Anterior cingulate cortex (tissue), 58 donors: Measurements from ENCODE around the gene MOK.
A peak's percentile ranks its signal among the peaks of the same experiment; 100 is the strongest.

Experiments
- DNase-seq, 58 donors: peaks; one replicate each; lab custom pipeline; 2025; lab: John Stamatoyannopoulos, UW

The MOK gene

DNA sequence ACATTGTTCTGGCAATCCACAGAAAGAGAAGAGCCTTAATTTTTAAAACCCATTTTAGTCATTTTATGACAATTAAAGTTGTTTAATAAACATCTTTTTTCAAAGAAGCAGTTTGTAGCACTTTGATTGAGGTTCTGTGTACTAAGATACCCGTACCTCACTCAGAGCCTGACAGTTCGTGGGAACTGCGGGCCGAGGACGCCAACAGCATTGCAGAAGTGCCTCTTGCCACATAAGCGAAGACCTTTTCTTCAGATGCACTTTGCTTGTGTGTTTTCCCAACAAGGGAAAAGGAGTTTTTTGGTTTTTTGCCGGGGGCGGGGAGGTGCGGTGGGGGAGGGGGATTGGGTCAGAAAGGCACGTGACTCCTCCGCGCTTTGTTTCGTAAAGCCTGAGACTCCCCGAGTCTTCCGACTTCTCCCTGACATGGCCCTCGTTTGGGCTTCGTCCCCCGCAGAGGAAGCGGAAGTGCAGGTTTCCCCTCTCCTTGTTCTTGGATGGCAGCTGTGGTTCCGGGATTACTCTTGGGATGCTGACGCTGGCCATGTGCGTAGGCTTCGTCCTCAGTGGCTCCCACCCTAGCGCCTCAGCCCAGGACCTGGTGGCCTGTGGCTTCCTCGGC is 94.4 kb downstream of the MOK start:
- no peak for DNase-seq

GRCh38 chr14:102209224-102209966 is 95.6 kb downstream of the MOK start:
- peak in 43 of 58 donors; percentile 17 to 82 (median 53) for DNase-seq

DNA sequence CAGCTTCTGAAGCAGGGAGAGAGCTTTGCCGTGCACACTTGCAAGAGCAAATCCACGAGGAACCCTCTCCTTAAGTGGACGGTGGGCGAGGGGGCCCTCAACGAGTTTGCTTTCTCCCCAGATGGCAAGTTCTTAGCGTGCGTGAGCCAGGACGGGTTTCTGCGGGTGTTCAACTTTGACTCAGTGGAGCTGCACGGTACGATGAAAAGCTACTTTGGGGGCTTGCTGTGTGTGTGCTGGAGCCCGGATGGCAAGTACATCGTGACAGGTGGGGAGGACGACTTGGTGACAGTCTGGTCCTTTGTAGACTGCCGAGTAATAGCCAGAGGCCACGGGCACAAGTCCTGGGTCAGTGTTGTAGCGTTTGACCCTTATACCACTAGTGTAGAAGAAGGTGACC is 96.2 kb downstream of the MOK start:
- no peak for DNase-seq

- DNase-seq = no peak
Measured at GRCh38 chr14:102207831-102208365, 97.1 kb downstream of the MOK start.

DNA sequence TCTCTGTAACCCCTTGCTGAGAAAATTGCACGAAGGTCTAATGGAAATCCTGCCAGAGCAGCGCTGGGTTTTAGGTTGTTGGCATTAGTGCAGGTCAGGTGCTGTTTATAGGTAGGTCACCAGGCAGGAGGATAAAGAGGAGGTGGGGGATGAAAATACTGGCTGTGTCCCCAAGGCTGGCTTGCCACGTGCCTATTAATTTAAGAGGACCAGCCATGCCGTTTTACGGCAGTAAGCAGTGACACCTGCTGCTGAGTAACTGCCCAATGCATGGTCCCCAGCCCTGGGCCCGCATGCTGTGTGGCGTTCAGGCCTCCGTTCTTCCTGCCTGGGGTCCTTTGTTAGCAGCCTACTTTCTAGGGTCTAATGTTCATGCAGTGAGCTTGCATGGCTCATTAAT is 98.0 kb downstream of the MOK start:
- no peak for DNase-seq

- no peak for DNase-seq
Measured at GRCh38 chr14:102205560-102205959, 99.4 kb downstream of the MOK start.

DNA sequence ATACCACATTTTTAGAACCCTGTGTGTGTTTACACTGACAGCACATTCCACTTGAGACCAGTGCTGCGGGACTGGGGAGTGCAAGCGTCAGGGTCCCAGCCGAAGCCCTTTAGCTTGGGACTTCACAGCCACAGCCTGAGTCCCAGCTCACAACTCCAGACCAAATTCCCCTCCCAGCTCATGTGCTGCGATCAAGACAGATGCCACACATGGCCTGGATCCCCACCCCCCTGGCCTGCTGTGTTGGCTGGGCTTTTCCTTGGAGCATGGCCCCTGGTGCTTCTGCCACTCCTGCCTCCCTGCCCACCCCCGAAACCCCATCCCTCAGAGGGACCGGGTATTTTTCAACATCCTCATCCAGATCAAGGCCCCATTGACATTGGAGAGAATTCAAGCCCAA is 101.6 kb downstream of the MOK start:
- peak in 7 of 58 donors; percentile 30 to 52 (median 50) for DNase-seq

GRCh38 chr14:102202944-102203343 is 102.0 kb downstream of the MOK start:
- DNase-seq = no peak

GRCh38 chr14:102201776-102202175 is 103.2 kb downstream of the MOK start:
- DNase-seq = no peak

DNA sequence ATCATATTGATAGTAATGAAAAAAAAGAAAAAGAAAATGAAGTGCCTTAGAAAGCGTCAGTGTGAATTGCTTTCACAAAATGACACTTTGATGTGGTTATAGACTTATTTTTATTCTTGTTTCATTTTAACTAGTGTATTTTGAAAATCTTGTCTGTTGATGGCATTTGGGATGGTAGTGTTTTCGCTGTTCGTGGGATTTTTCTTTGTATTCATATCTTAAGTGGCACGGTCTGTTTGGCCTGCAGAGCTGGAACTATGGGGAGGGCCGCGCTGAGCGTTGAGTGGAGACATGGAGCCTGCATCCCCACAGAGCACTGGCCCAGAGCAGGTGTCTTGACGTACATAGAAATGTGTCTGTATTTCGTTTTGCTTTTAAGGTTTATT is 103.6 kb downstream of the MOK start:
- DNase-seq = no peak

- DNase-seq = peak in 2 of 58 donors; percentile 27 to 29
Measured at GRCh38 chr14:102200690-102201352, 104.1 kb downstream of the MOK start.

DNA sequence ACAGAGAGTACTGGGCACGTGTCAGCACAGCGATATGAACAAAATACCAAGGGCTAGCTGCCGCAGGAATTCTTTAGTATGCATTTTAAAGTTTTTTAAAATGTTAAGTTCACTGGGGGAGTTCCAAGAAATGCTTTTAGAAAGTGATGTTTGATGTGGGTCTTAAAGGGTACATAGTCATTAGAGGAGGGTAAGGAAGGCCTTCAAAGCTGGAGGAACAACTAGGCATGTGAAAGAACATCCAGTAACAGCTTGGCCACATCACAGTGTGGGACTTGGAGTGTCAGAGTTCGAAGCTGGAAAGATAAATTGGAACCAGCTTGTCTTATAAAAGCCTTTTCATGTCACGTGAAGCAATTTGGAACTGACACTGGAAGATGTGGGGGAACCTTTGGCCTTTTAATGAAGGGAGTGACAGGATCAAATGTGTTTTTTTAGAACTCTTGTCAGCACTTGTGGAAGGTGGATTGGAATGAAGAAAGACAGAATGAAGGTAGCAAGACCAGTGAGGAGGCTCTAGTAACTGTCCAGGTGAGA is 107.6 kb downstream of the MOK start:
- DNase-seq = no peak

DNA sequence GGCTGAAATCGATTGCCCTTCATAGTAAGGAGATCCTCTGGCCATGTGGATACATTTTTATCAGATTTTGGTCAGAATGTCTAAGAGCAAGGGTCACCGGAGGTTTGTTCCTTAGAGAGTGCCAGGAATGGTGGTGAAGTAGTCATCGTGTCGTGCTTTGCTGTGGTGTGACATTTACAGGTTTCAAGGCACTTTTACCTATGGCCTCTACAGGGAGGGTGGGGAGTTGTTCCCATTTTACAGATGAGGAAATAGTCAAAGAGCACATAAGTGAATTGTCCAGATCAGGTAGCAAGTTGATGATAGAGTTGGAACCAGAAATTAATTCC is 108.1 kb downstream of the MOK start:
- no peak for DNase-seq

DNA sequence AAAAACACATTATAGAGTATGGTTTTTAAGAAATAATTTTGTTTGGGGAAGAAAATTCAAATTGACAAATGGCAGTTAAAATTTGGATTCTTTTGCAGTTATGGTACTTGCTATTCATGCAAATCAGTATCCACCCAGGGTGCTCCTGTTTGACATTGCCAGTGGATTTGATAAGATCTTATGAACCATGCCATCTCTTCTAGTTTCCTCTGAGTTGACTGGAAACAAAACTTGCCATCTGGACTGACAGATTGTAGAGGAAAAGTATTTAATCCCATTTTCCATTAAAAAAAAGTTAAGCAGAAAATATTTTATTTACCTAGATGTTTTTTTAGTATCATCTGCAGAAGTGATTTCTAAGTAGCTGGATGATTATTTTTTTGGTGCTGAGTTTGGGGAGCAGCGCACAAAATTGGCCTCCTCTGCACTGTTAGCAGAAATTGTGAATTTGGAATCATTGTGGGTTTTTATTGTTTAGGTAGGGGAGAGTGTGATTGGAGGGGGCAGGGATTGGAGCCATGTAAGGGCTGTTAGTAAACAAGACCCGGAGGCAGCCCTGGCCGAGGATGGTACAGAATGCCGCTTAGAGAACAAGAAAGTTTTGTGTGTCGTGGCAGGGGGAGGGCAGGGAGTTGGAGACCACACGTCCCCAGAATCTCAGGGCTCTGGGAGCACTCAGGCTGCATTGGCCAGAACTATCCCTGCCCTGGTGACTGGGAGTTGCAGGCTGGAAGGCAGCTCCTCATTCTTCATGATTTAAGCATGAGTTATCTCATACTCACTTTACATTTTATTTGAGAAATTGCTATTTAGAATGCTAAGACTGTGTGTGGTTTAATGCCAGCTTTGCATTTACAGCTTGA is 108.7 kb downstream of the MOK start:
- DNase-seq = peak in 52 of 58 donors; percentile 29 to 96 (median 82)

DNA sequence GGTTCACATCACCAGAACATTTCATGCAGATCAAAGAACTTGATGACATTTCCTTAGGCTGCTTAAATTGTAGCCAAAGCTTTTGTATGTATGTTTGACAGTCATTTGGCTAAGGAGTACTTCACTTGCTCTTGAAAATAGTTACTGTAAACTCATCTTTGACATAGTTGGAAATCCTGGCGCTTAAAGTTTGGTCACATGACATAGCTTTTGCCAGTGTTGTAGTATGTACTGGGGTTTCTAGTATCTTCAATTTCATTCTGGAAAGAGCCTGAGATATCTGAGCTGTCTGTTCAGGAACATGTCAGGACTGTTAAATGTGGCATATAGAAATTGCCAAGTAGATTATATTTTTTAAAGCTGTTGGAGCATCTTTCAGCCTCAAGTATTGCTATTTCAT is 109.5 kb downstream of the MOK start:
- DNase-seq = no peak

DNA sequence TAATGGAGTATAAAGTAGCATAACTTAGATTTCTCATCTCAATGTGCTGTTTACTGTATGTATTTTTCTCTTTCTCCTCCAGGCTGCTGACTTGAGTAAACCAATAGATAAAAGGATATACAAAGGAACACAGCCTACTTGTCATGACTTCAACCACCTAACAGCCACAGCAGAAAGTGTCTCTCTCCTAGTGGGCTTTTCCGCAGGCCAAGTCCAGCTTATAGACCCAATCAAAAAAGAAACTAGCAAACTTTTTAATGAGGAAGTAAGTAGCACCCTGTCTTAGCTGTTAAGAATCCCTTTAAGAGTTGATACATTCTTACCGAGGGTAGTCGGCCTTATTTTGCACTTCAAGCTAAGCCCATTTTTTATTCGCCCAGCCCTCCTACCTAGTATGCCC is 110.1 kb downstream of the MOK start:
- DNase-seq = no peak

DNA sequence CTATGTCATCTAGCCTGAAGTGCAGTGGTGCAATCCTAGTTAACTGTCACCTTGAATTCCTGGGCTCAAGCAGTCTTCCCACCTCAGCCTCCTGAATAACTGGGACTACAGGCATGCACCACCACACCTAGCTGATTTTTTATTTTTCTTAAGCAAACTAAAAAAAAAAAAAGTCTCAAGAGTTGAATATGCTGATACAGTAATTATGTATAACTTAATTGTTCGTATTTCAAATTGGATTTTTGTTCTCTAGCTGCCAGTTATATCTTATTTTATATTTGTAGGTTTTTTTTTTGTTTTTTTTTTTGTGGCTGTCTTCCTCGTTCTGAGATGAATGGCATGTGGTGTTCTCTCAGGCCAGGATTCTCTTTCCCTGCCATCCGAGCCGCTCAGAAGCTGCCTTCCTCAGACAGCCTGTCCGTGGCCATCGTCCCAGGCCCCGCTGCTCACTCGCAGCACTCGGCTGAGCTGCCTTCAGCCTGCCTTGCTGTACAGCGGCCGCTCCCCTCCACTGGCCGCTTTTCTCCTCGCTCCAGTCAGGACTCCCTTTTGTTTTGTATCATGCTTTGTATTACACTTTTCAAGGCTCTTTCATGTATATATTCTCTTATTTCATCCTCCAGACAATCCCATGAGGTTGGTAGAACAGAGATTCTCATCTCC is 112.0 kb downstream of the MOK start:
- DNase-seq = peak in 20 of 58 donors; percentile 34 to 58 (median 49)

DNA sequence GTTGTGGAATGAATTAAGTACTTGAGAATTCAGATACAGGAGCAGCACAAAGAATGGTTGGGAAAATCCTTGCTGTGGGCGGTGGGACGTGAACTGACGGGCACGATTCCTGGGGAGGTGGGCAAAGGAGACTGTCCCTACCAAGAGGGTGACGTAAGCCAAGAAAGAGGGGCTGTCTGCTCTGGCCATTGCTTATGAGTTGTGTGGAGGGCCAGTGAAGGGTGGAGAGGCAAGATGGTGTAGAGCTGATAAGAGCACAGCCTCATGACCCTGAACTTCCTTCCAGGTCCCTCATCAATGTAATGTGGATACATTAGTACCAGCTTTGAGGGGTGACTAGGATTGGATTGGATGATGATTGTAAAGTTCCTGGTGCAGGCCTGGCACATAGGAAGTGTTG is 115.1 kb downstream of the MOK start:
- no peak for DNase-seq

GRCh38 chr14:102188187-102188586 is 116.8 kb downstream of the MOK start:
- no peak for DNase-seq

DNA sequence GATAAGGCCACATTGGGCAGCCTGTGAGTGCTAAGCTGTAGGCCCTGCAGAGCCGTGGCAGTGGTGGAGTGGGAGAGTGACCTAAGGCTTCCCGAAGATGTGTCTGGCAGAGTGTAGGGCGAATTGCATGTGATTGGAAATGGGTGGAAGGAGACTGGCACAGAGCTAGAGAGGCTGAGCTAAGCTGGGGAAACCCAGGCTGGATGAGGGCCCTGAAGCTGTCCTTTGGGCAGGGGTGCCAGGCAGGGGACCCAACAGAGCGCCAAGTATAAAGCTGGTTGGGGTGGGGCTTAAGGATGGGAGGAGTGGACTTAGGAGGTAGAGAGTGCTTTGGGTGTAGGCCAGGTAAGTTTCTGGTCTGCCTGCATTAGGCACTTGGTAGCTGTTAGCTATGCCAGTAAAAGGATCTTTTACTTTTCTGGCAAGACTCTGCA is 117.4 kb downstream of the MOK start:
- DNase-seq = peak in 6 of 58 donors; percentile 33 to 65 (median 44)
